ENCODE data around the gene COQ8A.

The COQ8A gene

DNA sequence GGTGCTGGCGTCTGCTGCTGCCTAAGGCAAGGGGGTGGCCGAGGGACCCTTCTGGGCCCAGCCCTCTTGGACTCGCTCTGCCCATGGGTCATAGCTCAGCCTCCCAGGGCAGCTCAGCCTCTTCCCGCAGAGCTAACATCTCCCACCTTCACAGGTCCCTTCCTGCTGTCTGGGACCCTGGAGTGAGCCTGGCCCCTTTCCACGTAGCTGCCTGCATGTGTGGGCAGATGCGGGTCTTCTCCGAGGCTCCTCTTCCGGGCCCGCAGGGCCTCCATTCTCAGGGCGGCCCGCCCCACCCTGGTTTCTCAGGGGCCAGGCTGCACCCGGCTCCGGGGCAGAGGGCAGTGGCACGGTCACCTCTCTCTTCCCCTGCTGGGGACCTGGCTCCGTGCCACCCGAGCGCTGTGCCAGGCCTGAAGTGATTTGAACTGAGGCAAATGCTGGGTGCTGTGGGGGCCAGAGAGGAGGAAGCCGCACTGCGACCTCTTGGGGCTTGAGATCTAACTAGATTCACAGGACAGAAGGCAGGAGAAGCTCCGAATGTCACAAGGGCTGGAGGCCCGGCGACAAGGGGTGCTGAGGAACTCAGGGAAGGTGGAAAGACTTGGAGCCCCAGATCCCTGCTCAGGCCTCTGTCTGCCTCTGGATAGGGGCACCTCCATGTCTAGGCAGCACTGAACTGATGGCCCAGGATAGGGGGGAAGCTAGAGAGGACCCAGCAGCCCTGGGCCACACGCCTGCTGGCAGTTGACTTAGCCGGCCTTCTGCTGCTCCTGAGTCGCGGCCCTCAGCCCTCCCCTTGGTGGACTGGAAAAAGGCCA is 40.7 kb downstream of the COQ8A start:
- no peak for DNase-seq (ENCODE audit: low read depth)
- no peak overlapping the region for H3K4me3 ChIP-seq (ENCODE audit: low read depth, low read length)

DNA sequence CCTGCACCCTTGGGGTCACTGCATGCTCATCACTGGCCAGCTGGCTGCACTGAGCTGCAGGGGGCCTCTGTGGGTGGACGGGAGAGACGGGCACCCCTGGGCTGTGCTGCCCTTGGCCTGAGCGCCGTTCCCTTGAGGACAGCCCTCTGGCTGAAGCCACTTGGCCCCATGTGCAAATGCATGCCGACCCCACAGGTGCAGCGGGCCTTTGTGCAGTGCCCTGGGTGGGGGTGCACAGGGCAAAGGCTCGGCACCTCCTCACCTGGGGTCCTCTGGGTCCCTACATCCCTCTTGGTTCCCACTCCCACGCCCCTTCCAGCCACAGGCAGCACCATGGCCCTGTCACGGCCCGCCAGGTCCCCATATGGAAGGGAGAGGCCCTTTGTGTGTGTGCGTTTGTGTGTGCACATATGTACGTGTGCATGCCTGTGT is 41.3 kb downstream of the COQ8A start:
- TF ChIP-seq, protein P1, sequence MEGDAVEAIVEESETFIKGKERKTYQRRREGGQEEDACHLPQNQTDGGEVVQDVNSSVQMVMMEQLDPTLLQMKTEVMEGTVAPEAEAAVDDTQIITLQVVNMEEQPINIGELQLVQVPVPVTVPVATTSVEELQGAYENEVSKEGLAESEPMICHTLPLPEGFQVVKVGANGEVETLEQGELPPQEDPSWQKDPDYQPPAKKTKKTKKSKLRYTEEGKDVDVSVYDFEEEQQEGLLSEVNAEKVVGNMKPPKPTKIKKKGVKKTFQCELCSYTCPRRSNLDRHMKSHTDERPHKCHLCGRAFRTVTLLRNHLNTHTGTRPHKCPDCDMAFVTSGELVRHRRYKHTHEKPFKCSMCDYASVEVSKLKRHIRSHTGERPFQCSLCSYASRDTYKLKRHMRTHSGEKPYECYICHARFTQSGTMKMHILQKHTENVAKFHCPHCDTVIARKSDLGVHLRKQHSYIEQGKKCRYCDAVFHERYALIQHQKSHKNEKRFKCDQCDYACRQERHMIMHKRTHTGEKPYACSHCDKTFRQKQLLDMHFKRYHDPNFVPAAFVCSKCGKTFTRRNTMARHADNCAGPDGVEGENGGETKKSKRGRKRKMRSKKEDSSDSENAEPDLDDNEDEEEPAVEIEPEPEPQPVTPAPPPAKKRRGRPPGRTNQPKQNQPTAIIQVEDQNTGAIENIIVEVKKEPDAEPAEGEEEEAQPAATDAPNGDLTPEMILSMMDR (conservative IDR thresholded peaks at IDR 0.05; ENCODE audit: low read depth, low read length), result no peak
- no peak for DNase-seq (ENCODE audit: low read depth)
- no peak overlapping the region for H3K4me3 ChIP-seq (ENCODE audit: low read depth, low read length)

More for the DNA sequence above, 40.7 kb downstream of the COQ8A start:
- TF ChIP-seq, protein P1 (conservative IDR thresholded peaks at IDR 0.05; ENCODE audit: low read depth, low read length), result no peak

GRCh38 chr1:226981838-226982237 is 41.7 kb downstream of the COQ8A start:
- TF ChIP-seq, protein P1 (conservative IDR thresholded peaks at IDR 0.05; ENCODE audit: low read depth, low read length), result no peak
- H3K4me3 ChIP-seq (ENCODE audit: low read depth, low read length), result no peak overlapping the region
- no peak for DNase-seq (ENCODE audit: low read depth)

DNA sequence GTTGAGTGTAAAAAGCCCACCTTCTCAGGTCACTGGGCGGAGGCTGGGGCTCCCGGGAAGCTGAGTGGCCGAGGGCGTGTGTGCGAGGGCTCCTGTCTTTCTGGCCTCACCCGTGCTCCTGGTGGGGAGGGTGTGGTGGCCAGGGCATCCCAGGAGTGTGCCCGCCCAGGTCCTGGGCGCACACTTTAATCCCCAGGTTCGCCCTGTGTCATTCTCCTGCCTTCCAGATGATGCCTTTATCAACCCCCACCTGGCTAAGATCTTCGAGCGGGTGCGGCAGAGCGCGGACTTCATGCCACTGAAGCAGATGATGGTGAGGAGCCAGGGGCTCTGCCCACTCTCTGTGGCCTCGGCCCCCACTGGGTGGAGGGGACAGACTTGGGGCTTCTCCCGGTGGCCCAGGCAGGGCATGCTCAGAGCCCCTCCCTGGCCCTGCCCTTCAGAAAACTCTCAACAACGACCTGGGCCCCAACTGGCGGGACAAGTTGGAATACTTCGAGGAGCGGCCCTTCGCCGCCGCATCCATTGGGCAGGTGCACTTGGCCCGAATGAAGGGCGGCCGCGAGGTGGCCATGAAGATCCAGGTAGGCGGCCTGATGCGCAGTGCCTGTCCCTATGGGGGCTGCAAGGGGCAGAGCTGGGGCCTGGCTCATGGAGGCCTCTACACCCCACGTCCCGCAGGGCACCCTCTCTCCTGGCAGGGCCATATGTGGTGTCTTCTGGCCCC is 42.5 kb downstream of the COQ8A start:
- no peak for DNase-seq (ENCODE audit: low read depth)
- TF ChIP-seq, protein P1 (conservative IDR thresholded peaks at IDR 0.05; ENCODE audit: low read depth, low read length), result no peak
- H3K4me3 ChIP-seq (ENCODE audit: low read depth, low read length), result no peak overlapping the region

DNA sequence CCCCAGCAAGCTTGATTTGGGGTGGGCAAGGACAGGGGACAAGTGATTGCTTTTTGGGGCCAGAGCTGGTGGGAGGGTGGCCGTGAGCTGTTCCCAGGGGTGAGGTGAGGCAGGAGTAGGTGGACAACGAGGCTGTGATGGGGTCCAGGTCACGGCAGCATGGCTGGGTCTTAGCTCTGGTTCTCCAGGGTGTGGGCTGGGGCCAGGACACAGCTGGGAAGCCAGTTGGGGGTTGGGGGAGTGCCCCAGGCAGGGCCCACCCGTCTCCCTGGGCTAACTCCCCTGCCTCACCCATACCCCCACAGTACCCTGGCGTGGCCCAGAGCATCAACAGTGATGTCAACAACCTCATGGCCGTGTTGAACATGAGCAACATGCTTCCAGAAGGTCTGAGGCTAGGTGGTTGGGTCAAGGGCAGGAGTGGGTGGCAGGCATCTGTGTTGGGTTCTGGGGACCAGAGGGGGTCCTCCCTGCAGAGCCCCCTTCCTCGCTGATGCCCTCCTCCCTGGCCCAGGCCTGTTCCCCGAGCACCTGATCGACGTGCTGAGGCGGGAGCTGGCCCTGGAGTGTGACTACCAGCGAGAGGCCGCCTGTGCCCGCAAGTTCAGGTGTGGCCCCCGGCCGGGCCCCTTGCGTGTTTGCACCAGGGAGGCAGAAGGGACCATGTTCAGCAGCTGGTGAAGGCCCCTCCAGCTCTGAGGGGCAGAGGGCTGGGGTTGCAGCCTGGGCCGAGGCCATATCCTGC is 43.3 kb downstream of the COQ8A start:
- no peak overlapping the region for H3K4me3 ChIP-seq (ENCODE audit: low read depth, low read length)
- DNase-seq (ENCODE audit: low read depth), result no peak
- TF ChIP-seq, protein P1 (conservative IDR thresholded peaks at IDR 0.05; ENCODE audit: low read depth, low read length), result no peak

GRCh38 chr1:226983992-226984364 is 43.9 kb downstream of the COQ8A start:
- TF ChIP-seq, protein P1 (conservative IDR thresholded peaks at IDR 0.05; ENCODE audit: low read depth, low read length), result no peak
- DNase-seq (ENCODE audit: low read depth), result no peak
- H3K4me3 ChIP-seq (ENCODE audit: low read depth, low read length), result no peak overlapping the region
